HL-60 (cell line): ENCODE results near the gene AOPEP.

Source experiments
- GABPA ChIP-seq: IDR thresholded peaks from 2 replicates; pipeline ENCODE4 v1.6.1; 2012; ENCODE audit warnings: low read depth
- POLR2AphosphoS5 ChIP-seq: IDR thresholded peaks from 2 replicates; pipeline ENCODE4 v1.6.1; 2012; ENCODE audit warnings: low read depth
- TF ChIP-seq, protein P1 (sequence below): IDR thresholded peaks from one replicate; pipeline ENCODE4 v1.5.1; 2011; ENCODE audit warnings: low read length, control low read depth, inconsistent platforms; ENCODE audit not compliant: insufficient read depth

DNA sequence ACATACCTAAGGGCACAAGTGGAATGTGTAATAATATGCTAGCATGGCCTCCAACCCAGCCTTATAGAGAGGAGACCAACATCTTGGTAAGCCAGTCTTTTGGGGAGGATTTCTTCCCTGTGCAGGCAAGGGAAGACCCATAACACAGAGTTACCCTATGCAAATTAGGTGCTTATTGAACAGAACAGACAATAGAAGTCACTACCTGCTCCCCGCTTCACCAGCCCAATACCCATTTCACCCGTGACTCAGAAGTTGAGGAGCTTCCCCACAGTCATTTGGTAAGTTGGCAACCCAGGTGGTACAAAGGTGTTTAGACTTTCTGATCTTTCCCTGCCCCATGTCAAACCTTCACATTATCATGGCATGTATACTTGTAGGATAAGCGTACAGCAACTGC, 44.6 kb downstream of the AOPEP start:
- TF ChIP-seq, protein P1, sequence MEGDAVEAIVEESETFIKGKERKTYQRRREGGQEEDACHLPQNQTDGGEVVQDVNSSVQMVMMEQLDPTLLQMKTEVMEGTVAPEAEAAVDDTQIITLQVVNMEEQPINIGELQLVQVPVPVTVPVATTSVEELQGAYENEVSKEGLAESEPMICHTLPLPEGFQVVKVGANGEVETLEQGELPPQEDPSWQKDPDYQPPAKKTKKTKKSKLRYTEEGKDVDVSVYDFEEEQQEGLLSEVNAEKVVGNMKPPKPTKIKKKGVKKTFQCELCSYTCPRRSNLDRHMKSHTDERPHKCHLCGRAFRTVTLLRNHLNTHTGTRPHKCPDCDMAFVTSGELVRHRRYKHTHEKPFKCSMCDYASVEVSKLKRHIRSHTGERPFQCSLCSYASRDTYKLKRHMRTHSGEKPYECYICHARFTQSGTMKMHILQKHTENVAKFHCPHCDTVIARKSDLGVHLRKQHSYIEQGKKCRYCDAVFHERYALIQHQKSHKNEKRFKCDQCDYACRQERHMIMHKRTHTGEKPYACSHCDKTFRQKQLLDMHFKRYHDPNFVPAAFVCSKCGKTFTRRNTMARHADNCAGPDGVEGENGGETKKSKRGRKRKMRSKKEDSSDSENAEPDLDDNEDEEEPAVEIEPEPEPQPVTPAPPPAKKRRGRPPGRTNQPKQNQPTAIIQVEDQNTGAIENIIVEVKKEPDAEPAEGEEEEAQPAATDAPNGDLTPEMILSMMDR: no peak
- TF ChIP-seq POLR2AphosphoS5 (no peak), GABPA (no peak)
